HG02938 (cell line): ENCODE data around the gene TUBD1.
A peak's percentile ranks its signal among the peaks of the same experiment; 100 is the strongest.
"Not testable (repeated sequence)": the region's sequence is repeated elsewhere in the genome, so short reads cannot be mapped to it uniquely, and the experiment has no call there.

ENCODE experiments used
- ATAC-seq: cut with Tn5 transposase; IDR thresholded peaks from one replicate; pipeline ENCODE4 v1.9.1; 2021; ENCODE audit warnings: mild to moderate bottlenecking, moderate library complexity; ENCODE audit not compliant: unreplicated experiment

The TUBD1 gene

DNA sequence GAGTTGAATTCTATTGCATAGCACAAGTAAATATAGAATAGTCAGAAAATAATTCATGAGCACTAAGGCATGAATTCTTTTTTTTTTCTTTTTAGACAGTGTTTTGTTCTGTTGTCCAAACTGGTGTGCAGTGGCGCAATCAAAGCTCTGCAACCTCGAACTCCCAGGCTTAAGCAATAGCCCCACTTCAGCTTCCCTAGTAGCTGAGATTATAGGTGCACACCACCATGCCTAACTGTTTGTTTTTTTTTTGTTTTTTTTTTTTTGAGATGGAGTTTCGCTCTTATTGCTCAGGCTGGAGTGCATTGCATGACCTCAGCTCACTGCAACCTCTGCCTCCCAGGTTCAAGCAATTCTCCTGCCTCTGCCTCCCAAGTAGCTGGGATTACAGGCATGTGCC, 16.6 kb downstream of the TUBD1 start:
- no peak for ATAC-seq

DNA sequence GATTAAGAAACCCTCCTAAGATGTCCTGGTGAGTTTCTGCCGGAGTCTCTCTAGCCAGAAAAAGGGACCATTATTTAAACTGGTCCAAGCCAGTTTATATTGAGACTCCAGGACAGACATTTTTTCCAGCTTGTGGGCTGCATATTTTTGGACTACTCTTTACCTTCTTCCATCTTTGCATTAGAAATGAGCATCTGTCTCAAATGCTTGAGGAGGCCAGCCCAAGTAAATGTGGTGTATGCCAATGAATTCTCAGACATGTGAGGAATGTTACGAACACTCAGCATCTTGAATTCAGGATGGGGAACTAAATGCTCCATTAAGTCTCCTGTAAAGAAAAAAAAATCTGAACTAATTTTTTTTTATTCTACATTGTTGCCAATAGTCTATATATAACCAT, 18.4 kb downstream of the TUBD1 start:
- no peak for ATAC-seq

DNA sequence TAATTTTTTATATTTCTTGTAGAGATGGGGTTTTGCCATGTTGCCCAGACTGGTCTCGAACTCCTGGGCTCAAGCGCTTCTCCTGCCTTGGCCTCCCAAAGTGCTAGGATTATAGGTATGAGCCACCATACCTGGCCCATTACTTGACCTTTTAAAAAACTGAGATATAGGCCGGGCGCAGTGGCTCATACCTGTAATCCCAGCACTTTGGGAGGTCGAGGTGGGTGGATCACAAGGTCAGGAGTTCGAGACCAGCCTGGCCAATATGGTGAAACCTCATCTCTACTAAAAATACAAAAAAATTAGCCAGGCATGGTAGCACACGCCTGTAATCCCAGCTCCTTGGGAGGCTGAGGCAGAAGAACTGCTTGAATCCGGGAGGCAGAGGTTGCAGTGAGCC, 19.3 kb downstream of the TUBD1 start:
- ATAC-seq = not testable (repeated sequence)

- ATAC-seq = no peak
These were observed 20.4 kb downstream of the TUBD1 start for GRCh38 chr17:59872351-59872750.

- no peak for ATAC-seq
These were observed 22.3 kb downstream of the TUBD1 start for GRCh38 chr17:59870482-59870881.

GRCh38 chr17:59869941-59870218, 22.9 kb downstream of the TUBD1 start:
- no peak for ATAC-seq

DNA sequence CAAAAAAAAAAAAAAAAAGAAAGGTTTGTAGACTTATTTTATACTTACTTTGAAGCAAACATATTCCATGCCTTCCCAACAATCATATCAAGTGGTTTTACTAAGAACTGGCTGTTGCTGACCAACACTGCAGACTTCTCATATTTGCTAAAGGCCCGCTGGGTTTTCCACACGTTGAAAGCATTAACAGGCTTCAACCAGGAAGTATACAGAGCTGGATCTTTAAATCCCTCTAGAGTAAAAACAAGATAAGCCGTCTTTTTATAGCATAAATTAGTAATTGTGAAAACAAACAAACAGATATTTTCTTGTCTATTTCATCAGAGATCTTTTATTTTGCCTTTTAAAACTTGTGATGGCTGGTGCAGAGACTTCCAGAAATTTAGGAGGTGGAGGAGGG, 29.1 kb downstream of the TUBD1 start:
- ATAC-seq = no peak

DNA sequence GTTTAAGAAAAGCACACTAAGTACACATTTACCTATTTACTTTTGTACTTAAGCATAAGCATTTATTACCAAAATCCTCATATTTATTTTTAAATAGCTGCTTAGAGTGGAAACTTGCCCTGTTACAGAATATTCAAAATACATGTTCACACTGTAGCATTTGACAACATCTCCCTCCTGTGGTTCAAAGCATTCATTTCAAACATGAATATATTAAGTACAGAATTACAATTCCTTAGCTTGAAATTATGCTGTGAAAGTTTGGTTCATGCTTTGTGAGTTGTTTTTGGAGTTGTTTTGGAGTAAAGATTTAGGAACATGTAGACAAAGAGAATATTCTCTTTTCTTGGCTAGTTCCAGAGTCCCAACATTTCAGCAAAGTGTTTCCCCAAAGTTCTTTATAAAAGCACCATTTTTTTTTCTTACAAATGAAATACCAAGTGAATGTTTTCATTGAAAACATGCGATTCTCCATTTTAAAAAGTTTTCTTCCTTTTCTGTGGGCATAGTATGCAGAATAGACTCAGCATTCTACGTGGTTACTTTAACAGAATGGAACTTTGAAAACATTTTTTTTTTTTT, 33.2 kb downstream of the TUBD1 start:
- ATAC-seq = no peak

DNA sequence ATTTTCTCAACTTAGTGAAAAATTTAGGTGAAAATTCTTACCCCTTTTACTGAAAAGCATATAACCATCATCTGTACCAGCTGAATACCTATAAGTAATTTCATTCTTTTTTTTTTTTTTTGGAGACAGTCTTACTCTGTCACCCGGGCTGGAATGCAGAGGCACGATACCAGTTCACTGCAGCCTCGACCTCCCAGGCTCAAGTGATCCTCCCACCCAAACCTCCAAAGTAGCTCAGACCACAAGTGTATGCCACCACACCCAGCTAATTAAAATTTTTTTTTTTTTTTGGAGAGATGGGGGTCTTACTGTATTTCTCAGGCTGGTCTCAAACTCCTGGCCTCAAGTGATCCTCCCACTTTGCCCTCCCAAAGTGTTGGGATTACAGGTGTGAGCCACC, 33.8 kb downstream of the TUBD1 start:
- no peak for ATAC-seq

DNA sequence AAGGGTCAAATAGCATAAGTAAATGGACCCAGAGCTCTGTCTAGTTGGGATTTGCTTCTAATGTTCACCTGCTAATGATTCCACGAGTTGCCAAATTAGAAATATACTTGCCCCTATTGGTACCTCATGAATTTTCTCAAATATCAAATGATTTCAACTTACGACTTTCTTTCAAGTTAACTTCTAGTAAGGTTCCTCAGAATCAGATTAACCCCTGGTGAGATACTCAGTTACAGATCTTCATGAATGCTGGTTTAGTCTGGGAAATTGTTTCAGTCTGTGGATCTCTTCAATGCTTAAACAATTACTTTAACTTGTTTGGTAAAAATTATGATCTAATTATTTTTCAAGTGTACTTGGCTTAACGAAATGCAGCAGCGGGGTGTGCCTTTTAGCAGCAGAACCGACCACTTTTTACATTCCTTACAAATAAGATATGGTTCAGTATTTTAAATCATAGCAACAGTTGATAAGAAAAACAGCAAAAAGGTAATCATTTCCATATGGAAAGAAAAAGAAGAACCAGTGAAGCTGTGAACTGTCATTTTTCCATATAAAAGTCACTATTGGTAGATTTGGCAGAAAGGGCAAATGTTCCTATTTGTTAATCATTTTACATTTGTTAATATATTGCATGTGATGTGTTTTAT, 34.5 kb downstream of the TUBD1 start:
- ATAC-seq = no peak

GRCh38 chr17:59856859-59857794, 35.6 kb downstream of the TUBD1 start:
- no peak for ATAC-seq

DNA sequence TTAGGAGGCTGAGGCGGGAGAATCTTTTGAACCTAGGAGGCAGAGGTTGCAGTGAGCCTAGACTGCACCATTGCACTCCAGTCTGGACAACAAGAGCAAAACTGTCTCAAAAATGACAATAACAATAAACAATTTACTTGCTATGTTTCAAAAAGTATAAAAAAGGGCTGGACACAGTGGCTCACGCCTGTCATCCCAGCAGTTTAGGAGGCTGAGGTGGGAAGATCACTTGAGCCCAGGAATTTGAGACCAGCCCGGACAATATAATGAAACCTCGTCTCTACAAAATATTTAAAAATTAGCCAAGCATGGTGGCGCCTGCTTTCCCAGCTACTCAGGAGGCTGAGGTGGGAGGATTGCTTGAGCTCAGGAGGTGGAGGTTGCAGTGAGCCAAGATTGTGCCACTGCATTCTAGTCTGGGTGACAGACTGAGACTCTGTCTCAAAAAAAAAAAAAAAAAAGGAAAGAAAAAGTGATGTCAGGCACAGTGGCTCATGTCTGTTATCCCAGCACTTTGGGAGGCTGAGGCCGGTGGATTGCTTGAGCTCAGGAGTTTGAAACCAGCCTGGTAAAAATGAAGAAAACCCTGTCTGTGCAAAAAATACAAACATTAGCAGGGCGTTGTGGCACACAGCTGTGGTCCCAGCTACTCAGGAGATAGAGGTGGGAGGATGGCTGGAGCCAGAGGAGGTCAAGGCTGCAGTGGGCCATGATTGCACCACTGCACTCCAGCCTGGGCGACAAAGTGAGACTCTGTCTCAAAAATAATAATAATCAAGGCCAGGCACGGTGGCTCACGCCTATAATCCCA, 38.6 kb downstream of the TUBD1 start:
- ATAC-seq = not testable (repeated sequence)

DNA sequence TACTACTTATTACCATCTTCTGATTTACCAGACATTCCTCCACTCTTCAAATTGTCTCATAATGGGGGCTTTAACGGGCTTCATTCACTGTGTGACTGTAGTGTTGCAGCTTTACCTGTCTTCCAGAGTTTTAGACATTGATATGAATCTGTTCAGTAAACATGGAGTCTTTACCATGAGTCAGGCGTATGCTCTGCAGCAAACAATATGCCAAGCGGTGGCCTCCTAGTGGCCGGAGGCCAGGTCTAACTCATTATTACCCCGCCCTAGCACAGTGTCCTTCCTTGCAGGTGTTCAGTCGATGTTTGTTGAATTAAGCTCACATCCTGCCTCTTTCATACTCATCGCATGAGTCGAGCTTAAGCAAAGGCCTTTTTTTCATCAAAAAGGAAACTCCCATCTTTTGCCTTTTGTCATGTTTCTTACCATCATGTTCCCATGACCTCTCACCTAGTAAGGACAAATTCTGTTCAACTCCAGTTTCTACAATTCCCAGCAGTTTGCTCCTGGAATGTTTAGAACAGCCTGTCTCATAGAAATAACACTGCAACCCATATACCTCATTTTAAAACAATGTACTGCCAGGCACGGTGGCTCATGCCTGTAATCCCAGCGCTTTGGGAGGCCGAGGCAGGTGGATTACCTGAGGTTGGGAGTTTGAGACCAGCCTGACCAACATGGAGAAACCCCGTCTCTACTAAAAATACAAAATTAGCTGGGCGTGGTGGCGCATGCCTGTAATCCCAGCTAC, 39.4 kb downstream of the TUBD1 start:
- ATAC-seq = peak; percentile 68

DNA sequence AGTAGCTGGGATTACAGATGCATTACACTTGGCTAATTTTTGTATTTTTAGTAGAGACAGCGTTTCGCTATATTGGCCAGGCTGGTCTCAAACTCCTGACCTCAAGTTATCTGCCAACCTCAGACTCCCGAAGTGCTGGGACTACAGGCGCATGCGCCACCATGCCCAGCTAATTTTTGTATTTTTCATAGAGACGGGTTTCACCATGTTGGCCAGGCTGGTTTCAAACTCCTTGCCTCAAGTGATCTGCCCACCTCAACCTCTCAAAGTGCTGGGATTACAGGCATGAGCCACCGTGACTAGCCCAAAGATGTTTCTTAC, 39.9 kb downstream of the TUBD1 start:
- not testable (repeated sequence) for ATAC-seq

DNA sequence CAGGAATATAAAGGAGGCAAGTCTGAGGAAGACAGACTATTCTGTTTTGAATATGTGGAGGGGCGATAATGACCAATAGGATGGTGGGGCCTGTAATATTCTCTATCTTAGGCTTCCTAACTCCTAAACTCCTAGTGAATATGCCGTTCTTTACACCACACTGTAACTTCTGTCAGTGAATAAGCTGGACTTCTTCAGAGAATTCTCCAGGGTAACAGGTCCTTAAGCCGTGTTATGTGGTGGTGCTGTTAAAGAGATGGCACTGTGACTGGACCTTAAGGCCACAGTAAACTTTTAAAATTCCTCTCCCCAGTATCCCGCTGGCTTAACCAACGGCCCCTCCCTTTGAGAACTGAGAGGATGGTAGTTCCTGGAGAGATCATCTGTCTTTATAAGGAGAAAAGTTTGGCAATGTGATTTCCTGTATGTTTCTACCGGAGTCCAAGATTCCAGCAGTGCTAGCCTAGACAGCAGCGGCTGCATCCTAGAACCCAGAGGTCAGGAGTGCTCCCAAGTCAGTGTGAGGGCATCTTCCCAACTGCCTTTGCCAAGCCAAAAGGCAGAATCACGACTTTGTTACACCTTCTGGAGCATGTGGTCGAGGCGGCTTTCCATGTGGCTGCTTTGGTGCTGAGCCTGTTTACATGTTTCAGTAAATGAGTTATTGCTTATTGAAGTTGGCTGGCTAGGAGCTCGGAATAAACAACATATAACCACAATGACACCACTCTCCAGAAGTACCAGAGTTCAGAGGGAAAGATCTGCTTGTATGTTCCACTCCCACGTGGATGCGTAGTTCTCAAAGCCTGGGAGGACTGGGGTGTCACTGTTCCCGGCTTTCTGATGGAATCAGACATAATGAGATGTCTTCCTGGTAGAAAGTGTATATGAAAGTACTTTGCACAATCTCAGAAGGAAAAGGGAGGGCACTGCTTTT, 41.0 kb downstream of the TUBD1 start:
- no peak for ATAC-seq

- ATAC-seq = not testable (repeated sequence)
These were observed 42.4 kb downstream of the TUBD1 start for GRCh38 chr17:59850311-59850710.

GRCh38 chr17:59848778-59849177, 44.0 kb downstream of the TUBD1 start:
- ATAC-seq = peak; percentile 34

DNA sequence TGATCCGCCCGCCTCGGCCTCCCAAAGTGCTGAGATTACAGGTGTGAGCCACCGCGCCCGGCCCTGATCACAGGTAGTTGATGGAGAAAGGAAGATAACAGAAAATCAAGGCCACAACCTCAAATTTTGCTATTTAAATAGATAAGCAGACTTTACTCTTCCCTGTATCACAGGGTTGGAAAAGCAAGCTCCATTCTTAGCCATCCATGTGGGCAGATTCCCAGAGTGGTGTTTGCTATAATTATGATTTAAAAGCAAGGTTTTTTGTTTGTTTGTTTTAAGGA, 44.4 kb downstream of the TUBD1 start:
- ATAC-seq = no peak

- ATAC-seq = peak; percentile 44
These were observed 46.2 kb downstream of the TUBD1 start for GRCh38 chr17:59846394-59847165.
